Neural progenitor cell (in vitro differentiated cells): ENCODE measurements around the gene APEH. TPM values are rescaled to one million over a fixed set of nuclear protein-coding genes. Genes with fewer than 3 reads are reported as not detected.
"Not testable (repeated sequence)": the region's sequence is repeated elsewhere in the genome, so short reads cannot be mapped to it uniquely, and the experiment has no call there.

Experiments
- DNase-seq: peaks from one replicate; pipeline ENCODE4 v3.0.0-alpha.2; 2016; ENCODE audit warnings: low spot score
- H2AFZ ChIP-seq: fragments of 200-600 bp; sonication (generic); replicated peaks from 2 replicates; pipeline ENCODE4 v1.6.1; 2016; ENCODE audit warnings: antibody characterized with exemption
- H3F3A ChIP-seq: fragments of 200-600 bp; sonication (generic); 2 replicates; pipeline ENCODE4 v1.6.1; 2016; ENCODE audit warnings: antibody characterized with exemption, low read depth
- H3K27ac ChIP-seq: fragments of 200-600 bp; sonication (generic); 2 replicates; pipeline ENCODE4 v1.5.1; 2016; ENCODE audit warnings: mild to moderate bottlenecking
- H3K27me3 ChIP-seq: fragments of 200-600 bp; sonication (generic); 2 replicates; pipeline ENCODE4 v1.6.1; 2016; ENCODE audit warnings: mild to moderate bottlenecking, moderate library complexity
- H3K36me3 ChIP-seq: fragments of 200-600 bp; sonication (generic); 2 replicates; pipeline ENCODE4 v1.5.1; 2016
- H3K4me1 ChIP-seq: fragments of 200-600 bp; sonication (generic); 2 replicates; pipeline ENCODE4 v1.6.1; 2016; ENCODE audit warnings: mixed run types
- H3K4me2 ChIP-seq: fragments of 200-600 bp; sonication (generic); 2 replicates; pipeline ENCODE4 v1.6.1; 2016
- H3K4me3 ChIP-seq: fragments of 200-600 bp; sonication (generic); 2 replicates; pipeline ENCODE4 v1.5.1; 2016
- H3K79me2 ChIP-seq: fragments of 200-600 bp; sonication (generic); 2 replicates; pipeline ENCODE4 v1.6.1; 2016; ENCODE audit warnings: low read depth
- H3K9ac ChIP-seq: fragments of 200-600 bp; sonication (generic); 2 replicates; pipeline ENCODE4 v1.6.1; 2016
- H3K9me3 ChIP-seq: fragments of 200-600 bp; sonication (generic); 2 replicates; pipeline ENCODE4 v1.5.1; 2016; ENCODE audit warnings: low read depth
- H4K20me1 ChIP-seq: fragments of 200-600 bp; sonication (generic); 2 replicates; pipeline ENCODE4 v1.6.1; 2016; ENCODE audit warnings: low read depth
- H3K27ac Mint-ChIP-seq: 3 replicates; pipeline ENCODE4 v1.8.0; 2021; ENCODE audit warnings: mixed read lengths
- H3K27me3 Mint-ChIP-seq: 2 replicates; pipeline ENCODE4 v1.8.0; 2022; ENCODE audit warnings: low read depth, mild to moderate bottlenecking, inconsistent platforms, moderate library complexity, mixed read lengths; ENCODE audit not compliant: insufficient read depth
- H3K36me3 Mint-ChIP-seq: 3 replicates; pipeline ENCODE4 v1.8.0; 2021; ENCODE audit warnings: mixed read lengths
- H3K4me1 Mint-ChIP-seq: 3 replicates; pipeline ENCODE4 v1.8.0; 2021; ENCODE audit warnings: mixed read lengths
- H3K4me3 Mint-ChIP-seq: 3 replicates; pipeline ENCODE4 v1.8.0; 2021; ENCODE audit warnings: mild to moderate bottlenecking, moderate library complexity, mixed read lengths
- H3K9me3 Mint-ChIP-seq: 3 replicates; pipeline ENCODE4 v1.8.0; 2020; ENCODE audit warnings: mixed read lengths
- EZH2 ChIP-seq: fragments of 200-600 bp; sonication (generic); IDR thresholded peaks from 2 replicates; pipeline ENCODE4 v1.6.1; 2017; ENCODE audit warnings: antibody characterized with exemption, mild to moderate bottlenecking, moderate library complexity
- EZH2phosphoT487 ChIP-seq: fragments of 200-600 bp; sonication (generic); IDR thresholded peaks from 2 replicates; pipeline ENCODE4 v1.6.1; 2017; ENCODE audit warnings: antibody characterized with exemption
- total RNA-seq: library from RNA; depleted of rRNA; stranded (reverse); fragments of >200 nt; gene quantifications from 2 replicates; pipeline ENCODE4 v1.2.3, GENCODE V29; 2015; ENCODE audit warnings: low replicate concordance
- TF ChIP-seq, protein P1 (sequence below): fragments of 200-600 bp; sonication (generic); IDR thresholded peaks from 2 replicates; pipeline ENCODE4 v1.5.1; 2017; ENCODE audit warnings: antibody characterized with exemption, mild to moderate bottlenecking

APEH gene
- total RNA-seq, 1 donor from 2014 or later = 132 TPM

DNA sequence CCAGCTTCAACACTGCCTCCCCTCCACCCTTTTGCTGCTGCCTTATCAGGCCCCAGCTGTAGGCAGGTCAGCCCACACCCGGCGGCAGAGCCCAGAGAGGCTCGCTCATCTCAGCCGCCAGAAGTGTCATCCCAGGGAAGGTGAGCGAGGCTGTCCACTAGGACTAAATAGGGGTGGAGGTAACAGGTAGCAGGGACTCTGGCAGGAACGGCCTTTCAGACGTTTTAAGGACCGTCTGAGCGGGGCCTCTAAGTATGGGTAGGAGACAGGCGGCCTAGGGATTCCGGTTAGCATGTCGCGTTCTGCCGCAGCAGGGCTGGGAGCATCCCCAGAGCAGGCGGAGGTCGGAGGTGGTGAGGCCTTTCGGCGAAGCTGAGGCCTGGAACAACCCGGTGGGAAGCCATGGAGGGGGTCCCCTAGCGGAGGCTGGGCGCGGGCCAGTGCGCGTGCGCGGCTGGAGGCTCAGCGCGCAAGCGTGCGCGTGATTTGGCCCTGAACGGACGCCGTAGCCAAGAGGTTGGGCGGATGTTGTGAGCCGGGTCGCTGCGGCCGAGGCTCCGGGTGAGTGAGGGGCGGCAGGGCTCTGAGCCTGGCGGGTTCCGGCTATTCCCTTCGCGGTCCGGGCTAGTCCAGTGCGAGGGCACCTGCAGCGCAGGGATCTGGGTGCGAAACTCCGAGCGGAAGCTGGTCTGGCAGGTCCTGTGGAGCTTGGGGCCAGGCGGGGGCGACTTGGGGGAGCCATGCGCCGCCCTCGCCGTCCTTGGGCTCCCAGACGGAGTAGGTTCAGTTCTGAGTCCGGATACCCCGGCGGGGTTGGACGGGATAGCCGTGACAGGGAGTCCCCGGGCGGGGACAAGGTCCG lies 15.1 kb downstream of the APEH start, which contains the start of the genes MST1 and RNF123:
Gene MST1, minus strand, starts transcription at position 429 of the 862 bp plus-strand sequence. CDS start 783 bp downstream, outside the sequence.
Gene RNF123, plus strand, starts transcription at position 512 of the 862 bp plus-strand sequence. CDS start 1,609 bp downstream, outside the sequence.
- H3K79me2 ChIP-seq = peaks cover 18% of the 10 kb centered on the region
- H3K27ac ChIP-seq = no peak within 1 kb of the TSS
- H3K27me3 Mint-ChIP-seq = no peaks in the 10 kb centered on the region
- no peaks in the 10 kb centered on the region for H3K9me3 Mint-ChIP-seq
- peaks cover 20% of the 10 kb centered on the region for H3K4me1 Mint-ChIP-seq
- peak; percentile 97 for DNase-seq
- H4K20me1 ChIP-seq = peaks cover 5% of the 10 kb centered on the region
- H3K4me2 ChIP-seq = peak within 1 kb of the TSS; percentile 91
- H3K9me3 ChIP-seq = no peaks in the 10 kb centered on the region
- H3K36me3 ChIP-seq = no peaks in the 10 kb centered on the region
- peaks cover 19% of the 10 kb centered on the region for H3K27me3 ChIP-seq
- peaks cover 19% of the 10 kb centered on the region for H3F3A ChIP-seq
- H3K4me3 Mint-ChIP-seq = peak within 1 kb of the TSS; percentile 95
- H3K4me3 ChIP-seq = peak within 1 kb of the TSS; percentile 73
- peak within 1 kb of the TSS; percentile 75 for H2AFZ ChIP-seq
- peak within 1 kb of the TSS; percentile 99 for H3K27ac Mint-ChIP-seq
- peaks cover 8% of the 10 kb centered on the region for H3K4me1 ChIP-seq
- peaks cover 4% of the 10 kb centered on the region for H3K36me3 Mint-ChIP-seq
- H3K9ac ChIP-seq = peak within 1 kb of the TSS; percentile 66
- TF ChIP-seq EZH2phosphoT487 (no peak), EZH2 (no peak)
- TF ChIP-seq, protein P1, sequence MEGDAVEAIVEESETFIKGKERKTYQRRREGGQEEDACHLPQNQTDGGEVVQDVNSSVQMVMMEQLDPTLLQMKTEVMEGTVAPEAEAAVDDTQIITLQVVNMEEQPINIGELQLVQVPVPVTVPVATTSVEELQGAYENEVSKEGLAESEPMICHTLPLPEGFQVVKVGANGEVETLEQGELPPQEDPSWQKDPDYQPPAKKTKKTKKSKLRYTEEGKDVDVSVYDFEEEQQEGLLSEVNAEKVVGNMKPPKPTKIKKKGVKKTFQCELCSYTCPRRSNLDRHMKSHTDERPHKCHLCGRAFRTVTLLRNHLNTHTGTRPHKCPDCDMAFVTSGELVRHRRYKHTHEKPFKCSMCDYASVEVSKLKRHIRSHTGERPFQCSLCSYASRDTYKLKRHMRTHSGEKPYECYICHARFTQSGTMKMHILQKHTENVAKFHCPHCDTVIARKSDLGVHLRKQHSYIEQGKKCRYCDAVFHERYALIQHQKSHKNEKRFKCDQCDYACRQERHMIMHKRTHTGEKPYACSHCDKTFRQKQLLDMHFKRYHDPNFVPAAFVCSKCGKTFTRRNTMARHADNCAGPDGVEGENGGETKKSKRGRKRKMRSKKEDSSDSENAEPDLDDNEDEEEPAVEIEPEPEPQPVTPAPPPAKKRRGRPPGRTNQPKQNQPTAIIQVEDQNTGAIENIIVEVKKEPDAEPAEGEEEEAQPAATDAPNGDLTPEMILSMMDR = peak; percentile 34

DNA sequence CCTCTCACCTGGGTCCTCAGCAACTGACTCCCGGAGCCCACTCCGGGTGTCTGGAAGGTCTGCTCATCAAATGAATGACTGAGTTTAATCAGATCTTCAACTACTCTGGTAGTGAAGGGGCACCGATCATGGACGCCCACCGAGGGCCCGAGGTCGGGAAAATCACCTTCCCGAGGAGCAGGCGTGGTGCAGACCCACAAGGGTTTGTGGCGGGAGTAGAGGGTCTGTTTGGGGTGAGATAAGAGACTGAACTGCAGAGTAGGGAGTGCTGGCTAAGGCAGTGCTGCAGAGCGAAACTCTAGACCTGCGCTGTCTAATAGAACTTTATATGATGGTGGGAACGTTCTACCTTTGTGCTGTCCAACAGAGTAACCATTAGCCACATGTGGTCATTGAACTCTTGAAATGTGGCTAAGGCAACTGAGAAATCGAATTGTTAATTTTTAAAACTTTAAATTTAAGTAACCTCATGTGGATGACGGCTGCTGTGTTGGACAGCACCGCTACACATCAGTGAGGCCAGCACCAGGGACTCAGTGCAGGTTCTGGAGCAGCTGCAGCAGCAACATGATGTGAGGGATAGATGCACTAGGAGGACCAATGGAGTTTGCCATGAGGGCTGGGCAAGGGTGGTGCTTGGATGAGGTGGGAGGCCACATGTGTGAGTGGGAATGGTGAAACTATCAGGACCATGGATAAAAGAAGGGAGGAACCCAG lies 15.9 kb downstream of the APEH start:
- H3K27me3 Mint-ChIP-seq, H3K36me3 ChIP-seq, H3K9me3 ChIP-seq, H3K36me3 Mint-ChIP-seq, H3K9me3 Mint-ChIP-seq, H4K20me1 ChIP-seq, DNase-seq, H3K27ac ChIP-seq, H3K4me1 ChIP-seq: not testable (repeated sequence)
- H3K27ac Mint-ChIP-seq = peak overlapping the region; percentile 84
- Histone ChIP-seq H3F3A (peaks cover 19% of the 10 kb centered on the region), H3K4me2 (peak overlapping the region; percentile 91), H3K4me3 (peak overlapping the region; percentile 73), H3K27me3 (peaks cover 14% of the 10 kb centered on the region), H2AFZ (peak overlapping the region; percentile 20), H3K79me2 (peaks cover 18% of the 10 kb centered on the region), H3K9ac (peak overlapping the region; percentile 66)
- peak overlapping the region; percentile 95 for H3K4me3 Mint-ChIP-seq
- H3K4me1 Mint-ChIP-seq = peaks cover 20% of the 10 kb centered on the region

GRCh38 chr3:49690856-49691255 lies 16.7 kb downstream of the APEH start:
- not testable (repeated sequence) for H3K27me3 ChIP-seq, H3K36me3 Mint-ChIP-seq, H3K9ac ChIP-seq, H3K9me3 Mint-ChIP-seq, H3K36me3 ChIP-seq, H2AFZ ChIP-seq, H3K27me3 Mint-ChIP-seq, H4K20me1 ChIP-seq, H3K4me3 ChIP-seq, H3K4me1 ChIP-seq, DNase-seq, H3K27ac Mint-ChIP-seq, H3K9me3 ChIP-seq, H3K27ac ChIP-seq
- Mint-ChIP-seq H3K4me1 (peaks cover 20% of the 10 kb centered on the region), H3K4me3 (peak overlapping the region; percentile 95)
- peaks cover 19% of the 10 kb centered on the region for H3F3A ChIP-seq
- peak overlapping the region; percentile 91 for H3K4me2 ChIP-seq
- peaks cover 18% of the 10 kb centered on the region for H3K79me2 ChIP-seq

GRCh38 chr3:49691481-49691880 lies 17.3 kb downstream of the APEH start:
- H4K20me1 ChIP-seq, H3K4me2 ChIP-seq, H3K4me3 Mint-ChIP-seq, H3K9me3 Mint-ChIP-seq, H3K36me3 Mint-ChIP-seq, H3K27me3 ChIP-seq, H2AFZ ChIP-seq, DNase-seq, H3K27ac ChIP-seq, H3K27me3 Mint-ChIP-seq, H3K9ac ChIP-seq, H3K9me3 ChIP-seq, H3K4me1 ChIP-seq, H3K36me3 ChIP-seq, H3K27ac Mint-ChIP-seq, H3K4me3 ChIP-seq: not testable (repeated sequence)
- H3K4me1 Mint-ChIP-seq = peaks cover 20% of the 10 kb centered on the region
- H3F3A ChIP-seq = peaks cover 19% of the 10 kb centered on the region
- H3K79me2 ChIP-seq = peaks cover 18% of the 10 kb centered on the region

DNA sequence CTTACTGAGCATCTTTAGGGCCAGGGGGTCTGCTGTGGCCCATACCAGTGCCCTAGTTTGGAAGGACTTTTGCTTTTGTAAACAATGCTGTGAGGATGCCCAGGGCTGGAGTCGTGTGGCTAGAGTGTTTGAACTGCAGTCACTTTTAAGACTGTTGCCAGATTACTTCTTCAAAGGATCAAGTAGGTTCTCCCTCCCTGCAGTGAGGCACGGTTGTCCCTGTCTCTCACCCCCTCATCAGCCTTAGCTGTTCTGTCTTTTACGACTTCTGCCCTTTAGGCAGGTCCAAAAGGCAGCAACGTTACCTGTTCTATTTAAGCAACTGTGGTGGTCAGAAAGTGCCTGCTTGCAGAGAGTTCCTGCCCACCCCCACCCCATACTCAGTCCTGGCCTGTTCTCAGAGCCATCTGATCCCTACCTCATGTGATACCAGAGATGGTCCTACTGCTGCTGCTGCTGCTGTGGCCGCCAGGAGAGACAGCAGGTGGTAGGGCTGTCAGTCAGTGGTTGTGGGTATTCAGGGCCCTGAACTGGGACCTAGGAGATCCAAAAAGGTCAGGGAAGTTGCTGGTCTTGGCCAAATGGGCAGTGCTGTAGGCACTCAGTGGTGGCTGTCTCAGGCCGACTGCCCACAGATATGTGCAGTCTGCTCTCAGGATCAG lies 20.4 kb downstream of the APEH start:
- H3K79me2 ChIP-seq = peaks cover 18% of the 10 kb centered on the region
- H3K27me3 ChIP-seq, H3K9me3 ChIP-seq, H3K27ac ChIP-seq, H3K27me3 Mint-ChIP-seq, H3K4me2 ChIP-seq, H3K9me3 Mint-ChIP-seq, H3K27ac Mint-ChIP-seq, H2AFZ ChIP-seq, H4K20me1 ChIP-seq, H3K9ac ChIP-seq, H3K4me3 ChIP-seq, H3K4me3 Mint-ChIP-seq, H3K36me3 Mint-ChIP-seq, H3F3A ChIP-seq, H3K36me3 ChIP-seq, DNase-seq, H3K4me1 ChIP-seq: not testable (repeated sequence)
- H3K4me1 Mint-ChIP-seq = peaks cover 13% of the 10 kb centered on the region

GRCh38 chr3:49695350-49696015 lies 21.3 kb downstream of the APEH start:
- DNase-seq, H2AFZ ChIP-seq, H3K4me2 ChIP-seq, H3K36me3 Mint-ChIP-seq, H3K27ac Mint-ChIP-seq, H3K27ac ChIP-seq, H3K4me3 Mint-ChIP-seq, H3K79me2 ChIP-seq, H3F3A ChIP-seq, H3K36me3 ChIP-seq, H3K9me3 Mint-ChIP-seq, H3K9me3 ChIP-seq, H4K20me1 ChIP-seq, H3K27me3 ChIP-seq, H3K4me1 Mint-ChIP-seq, H3K9ac ChIP-seq, H3K4me1 ChIP-seq, H3K27me3 Mint-ChIP-seq, H3K4me3 ChIP-seq: not testable (repeated sequence)
